MG63 (cell line): Measurements from ENCODE around the gene GET4. TPM values are rescaled to one million over a fixed set of nuclear protein-coding genes. Genes with fewer than 3 reads are reported as not detected.
"Not testable (repeated sequence)": the region's sequence is repeated elsewhere in the genome, so short reads cannot be mapped to it uniquely, and the experiment has no call there.

Experiments
- DNase-seq: peaks from one replicate; pipeline ENCODE4 v3.0.0-alpha.2; 2020
- H3K27me3 ChIP-seq: fragments of 250-450 bp; sonication (Bioruptor Pico); 2 replicates; pipeline ENCODE4 v1.5.1; 2020; ENCODE audit warnings: mild to moderate bottlenecking, moderate library complexity
- H3K36me3 ChIP-seq: fragments of 250-450 bp; sonication (Bioruptor Pico); 2 replicates; pipeline ENCODE4 v1.5.1; 2020; ENCODE audit warnings: mild to moderate bottlenecking, moderate library complexity
- H3K4me3 ChIP-seq: fragments of 250-450 bp; sonication (Bioruptor Pico); 2 replicates; pipeline ENCODE4 v1.5.1; 2020; ENCODE audit warnings: mild to moderate bottlenecking, moderate library complexity
- H3K9me3 ChIP-seq: fragments of 250-450 bp; sonication (Bioruptor Pico); 2 replicates; pipeline ENCODE4 v1.5.1; 2020; ENCODE audit warnings: mild to moderate bottlenecking, moderate library complexity
- total RNA-seq: library from RNA; depleted of rRNA; stranded (reverse); fragments of >200 nt; shearing (Covaris generic); gene quantifications from 2 replicates; pipeline ENCODE4 v1.2.3, GENCODE V29; 2014; ENCODE audit warnings: low replicate concordance

Gene GET4
- total RNA-seq, 1 experiment from 2014 or later: 58.9 TPM

DNA sequence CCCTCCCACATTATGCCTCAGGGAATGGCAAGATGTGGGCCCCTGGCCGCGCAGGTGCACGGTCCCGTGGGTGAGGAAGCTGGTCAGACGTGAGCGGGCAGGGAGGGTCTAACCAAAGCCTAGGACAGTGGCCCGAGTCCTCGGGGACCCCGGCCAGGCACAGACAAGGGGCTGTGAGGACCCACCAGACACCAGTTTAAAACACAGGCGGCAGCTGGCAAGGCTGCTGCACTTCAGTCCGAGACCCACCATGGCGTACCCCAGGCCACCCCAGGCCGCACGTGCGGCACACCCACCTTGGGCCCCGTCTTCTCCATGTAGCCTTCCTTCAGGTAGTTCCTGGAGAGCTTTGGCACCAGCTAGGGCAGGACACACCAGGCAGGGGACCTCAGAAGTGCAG lies 23.5 kb downstream of the GET4 start:
- no peaks in the 10 kb centered on the region for H3K36me3 ChIP-seq
- H3K27me3 ChIP-seq: no peaks in the 10 kb centered on the region
- DNase-seq: no peak
- H3K9me3 ChIP-seq: no peaks in the 10 kb centered on the region
- H3K4me3 ChIP-seq: no peak overlapping the region

- H3K27me3 ChIP-seq: no peaks in the 10 kb centered on the region
- no peak for DNase-seq
- H3K9me3 ChIP-seq: no peaks in the 10 kb centered on the region
Observed at GRCh38 chr7:900331-901040, 24.1 kb downstream of the GET4 start.

DNA sequence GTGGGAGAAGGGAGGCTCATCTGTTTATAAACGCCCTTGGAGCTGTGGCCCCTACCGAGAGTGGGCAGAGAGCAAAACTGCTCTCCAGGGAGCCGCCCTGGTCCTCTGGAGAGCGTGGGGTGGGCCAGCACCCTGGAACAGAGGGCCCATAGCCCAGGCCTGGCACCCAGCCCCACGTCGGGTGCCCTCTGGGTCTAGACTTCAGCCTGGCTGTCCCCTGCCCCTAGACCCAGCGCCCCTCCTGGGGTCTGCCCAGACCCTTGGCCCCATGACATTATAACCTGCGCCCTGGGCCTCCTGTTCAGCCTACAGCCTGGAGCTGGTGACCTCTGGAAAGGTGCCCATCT lies 24.7 kb downstream of the GET4 start:
- H3K9me3 ChIP-seq: no peaks in the 10 kb centered on the region
- H3K4me3 ChIP-seq: no peak overlapping the region
- no peaks in the 10 kb centered on the region for H3K27me3 ChIP-seq
- DNase-seq: no peak
- H3K36me3 ChIP-seq: no peaks in the 10 kb centered on the region

More at GRCh38 chr7:900331-901040, 24.1 kb downstream of the GET4 start:
- Histone ChIP-seq H3K4me3 (no peak overlapping the region), H3K36me3 (no peaks in the 10 kb centered on the region)

- Histone ChIP-seq H3K9me3 (no peaks in the 10 kb centered on the region), H3K36me3 (no peaks in the 10 kb centered on the region), H3K27me3 (no peaks in the 10 kb centered on the region), H3K4me3 (no peak overlapping the region)
- DNase-seq: peak; percentile 89
Observed at GRCh38 chr7:901388-902154, 25.2 kb downstream of the GET4 start.

DNA sequence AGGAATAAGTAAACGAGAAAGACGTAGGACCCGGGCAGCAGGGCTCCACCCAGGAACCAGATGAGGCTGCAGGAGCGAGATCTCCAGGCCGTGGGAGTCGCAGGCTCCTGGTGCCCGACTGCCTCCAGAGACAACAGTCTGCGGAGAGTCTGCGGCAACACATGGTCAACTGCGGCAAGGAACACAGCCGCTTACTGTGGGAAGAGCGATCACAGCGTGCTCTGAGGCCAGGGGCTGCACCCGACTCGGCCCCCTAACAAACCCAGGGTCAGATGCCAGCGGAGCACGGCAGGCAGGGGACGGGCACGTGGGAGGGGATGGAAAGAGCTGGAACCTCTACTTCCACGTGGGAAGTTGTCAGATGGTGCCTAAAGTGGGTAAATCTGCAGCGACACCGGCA lies 26.6 kb downstream of the GET4 start:
- H3K9me3 ChIP-seq: no peaks in the 10 kb centered on the region
- DNase-seq: no peak
- no peak overlapping the region for H3K4me3 ChIP-seq
- H3K27me3 ChIP-seq: no peaks in the 10 kb centered on the region
- no peaks in the 10 kb centered on the region for H3K36me3 ChIP-seq

DNA sequence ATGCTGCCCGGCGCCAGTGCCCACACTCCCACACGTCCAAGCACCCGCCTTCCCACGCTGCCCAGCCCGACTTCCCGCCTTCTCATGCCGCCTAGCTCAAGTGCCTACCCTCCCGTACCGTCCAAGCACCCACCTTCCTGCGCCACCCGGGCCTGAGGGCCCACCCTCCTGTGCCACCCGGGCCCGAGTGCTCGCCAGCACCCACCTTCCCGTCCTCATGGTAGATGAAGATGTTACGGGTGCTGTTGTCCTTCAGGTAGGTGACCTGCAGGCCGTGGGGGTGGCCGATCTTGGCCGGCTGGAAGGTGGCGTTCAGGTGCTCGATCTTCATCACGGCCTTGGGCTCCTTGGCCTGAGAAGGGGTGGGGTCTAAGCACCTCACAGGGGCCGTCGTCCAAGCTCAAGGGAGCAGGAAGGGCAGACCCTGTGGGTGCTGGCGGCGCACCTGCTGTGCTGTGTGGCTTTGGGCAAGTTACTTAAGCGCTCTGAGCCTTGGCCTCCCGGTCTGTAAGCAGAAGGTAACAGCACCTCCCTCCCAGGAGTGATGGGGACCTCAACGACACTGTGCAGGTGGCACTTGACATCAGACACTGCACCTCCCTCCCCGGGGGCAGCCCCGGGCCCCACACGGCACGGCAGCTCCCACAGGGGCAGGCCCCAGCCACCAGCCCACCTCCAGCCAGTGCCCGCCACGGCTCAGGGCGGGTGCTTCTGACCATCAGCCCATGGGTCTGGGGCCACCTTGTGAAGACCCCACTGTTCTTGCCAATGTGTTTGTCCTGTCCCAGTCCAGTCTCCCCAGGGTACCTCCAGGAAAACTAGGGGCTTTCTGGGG lies 27.8 kb downstream of the GET4 start:
- H3K4me3 ChIP-seq: no peak overlapping the region
- H3K36me3 ChIP-seq: no peaks in the 10 kb centered on the region
- no peak for DNase-seq
- no peaks in the 10 kb centered on the region for H3K27me3 ChIP-seq
- no peaks in the 10 kb centered on the region for H3K9me3 ChIP-seq

GRCh38 chr7:904847-905246 lies 28.5 kb downstream of the GET4 start:
- no peak overlapping the region for H3K4me3 ChIP-seq
- no peaks in the 10 kb centered on the region for H3K9me3 ChIP-seq
- H3K27me3 ChIP-seq: no peaks in the 10 kb centered on the region
- no peaks in the 10 kb centered on the region for H3K36me3 ChIP-seq
- peak; percentile 57 for DNase-seq

GRCh38 chr7:906776-907157 lies 30.4 kb downstream of the GET4 start:
- no peaks in the 10 kb centered on the region for H3K9me3 ChIP-seq
- DNase-seq: no peak
- no peak overlapping the region for H3K4me3 ChIP-seq
- no peaks in the 10 kb centered on the region for H3K27me3 ChIP-seq
- no peaks in the 10 kb centered on the region for H3K36me3 ChIP-seq

GRCh38 chr7:907158-907980 lies 31.0 kb downstream of the GET4 start:
- DNase-seq: no peak
- no peaks in the 10 kb centered on the region for H3K9me3 ChIP-seq
- no peaks in the 10 kb centered on the region for H3K36me3 ChIP-seq
- no peaks in the 10 kb centered on the region for H3K27me3 ChIP-seq
- H3K4me3 ChIP-seq: no peak overlapping the region

- DNase-seq: no peak
- Histone ChIP-seq H3K9me3 (no peaks in the 10 kb centered on the region), H3K4me3 (no peak overlapping the region), H3K27me3 (no peaks in the 10 kb centered on the region), H3K36me3 (no peaks in the 10 kb centered on the region)
Observed at GRCh38 chr7:908159-908581, 31.8 kb downstream of the GET4 start.

- H3K36me3 ChIP-seq, H3K9me3 ChIP-seq, H3K4me3 ChIP-seq, H3K27me3 ChIP-seq: not testable (repeated sequence)
- DNase-seq: peak; percentile 73
Observed at GRCh38 chr7:908591-909357, 32.4 kb downstream of the GET4 start.

GRCh38 chr7:909358-910329 lies 33.3 kb downstream of the GET4 start:
- H3K36me3 ChIP-seq: no peaks in the 10 kb centered on the region
- H3K9me3 ChIP-seq: no peaks in the 10 kb centered on the region
- peak; percentile 83 for DNase-seq
- peak overlapping the region; percentile 27 for H3K4me3 ChIP-seq
- no peaks in the 10 kb centered on the region for H3K27me3 ChIP-seq

DNA sequence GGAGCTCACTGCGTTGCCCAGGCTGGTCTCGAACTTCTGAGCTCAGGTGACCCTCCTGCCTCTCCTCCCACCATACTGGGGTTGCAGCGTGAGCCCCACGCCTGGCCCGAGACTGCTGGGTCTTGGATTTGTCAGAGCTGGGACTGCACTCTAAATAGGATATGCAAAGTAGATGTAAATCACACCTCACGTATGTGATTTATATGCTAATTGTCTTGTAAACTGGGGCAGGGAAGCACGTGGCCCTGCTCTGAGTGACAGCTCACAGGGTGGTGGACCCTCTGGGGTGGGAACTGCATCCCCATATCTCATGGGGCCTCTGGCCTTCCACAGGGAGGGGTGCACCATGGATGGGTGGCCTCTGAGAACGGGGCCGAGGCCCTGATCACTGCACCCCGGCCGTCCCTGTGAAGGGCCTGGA lies 34.1 kb downstream of the GET4 start:
- no peak for DNase-seq
- no peak overlapping the region for H3K4me3 ChIP-seq
- H3K36me3 ChIP-seq: no peaks in the 10 kb centered on the region

DNA sequence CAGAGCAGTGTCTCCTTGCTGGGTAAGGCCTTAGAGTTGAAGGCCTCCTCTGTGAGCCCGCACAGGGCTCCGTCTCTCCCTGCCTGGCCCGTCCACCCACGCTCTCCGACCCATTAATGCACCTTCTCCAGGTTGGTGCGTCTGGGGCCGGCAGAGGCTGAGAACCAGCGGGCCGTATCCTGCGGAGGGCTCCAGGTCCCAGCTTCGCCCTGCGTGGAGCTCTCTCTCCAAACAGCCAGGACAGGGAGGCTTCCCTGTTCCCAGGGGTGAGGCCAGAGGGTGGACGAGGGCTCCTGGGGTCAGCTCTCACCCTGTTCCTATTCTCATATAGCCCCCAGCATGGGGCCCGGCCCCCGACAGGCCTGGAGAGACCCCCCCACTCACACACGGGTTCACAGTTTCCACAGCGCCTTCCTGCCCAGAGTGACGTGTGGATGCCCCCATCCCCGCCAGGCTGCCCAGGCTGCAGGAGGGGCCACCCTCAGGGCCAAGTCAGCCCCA lies 34.6 kb downstream of the GET4 start:
- no peak overlapping the region for H3K4me3 ChIP-seq
- H3K9me3 ChIP-seq: no peaks in the 10 kb centered on the region
- no peak for DNase-seq
- no peaks in the 10 kb centered on the region for H3K27me3 ChIP-seq
- no peaks in the 10 kb centered on the region for H3K36me3 ChIP-seq

More for the DNA sequence above, 34.1 kb downstream of the GET4 start:
- Histone ChIP-seq H3K27me3 (no peaks in the 10 kb centered on the region), H3K9me3 (no peaks in the 10 kb centered on the region)
